NCI-H2227 treated with DMSO at 0.1 percent for 48 hours (cell line): ENCODE measurements around the gene IL6.
"Not testable (repeated sequence)": the region's sequence is repeated elsewhere in the genome, so short reads cannot be mapped to it uniquely, and the experiment has no call there.

Experiments
- DNase-seq: peaks from one replicate; lab custom pipeline; 2025; lab: John Stamatoyannopoulos, UW

Gene IL6

DNA sequence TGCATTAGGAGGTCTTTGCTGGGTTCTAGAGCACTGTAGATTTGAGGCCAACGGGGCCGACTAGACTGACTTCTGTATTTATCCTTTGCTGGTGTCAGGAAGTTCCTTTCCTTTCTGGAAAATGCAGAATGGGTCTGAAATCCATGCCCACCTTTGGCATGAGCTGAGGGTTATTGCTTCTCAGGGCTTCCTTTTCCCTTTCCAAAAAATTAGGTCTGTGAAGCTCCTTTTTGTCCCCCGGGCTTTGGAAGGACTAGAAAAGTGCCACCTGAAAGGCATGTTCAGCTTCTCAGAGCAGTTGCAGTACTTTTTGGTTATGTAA lies 675 bp downstream of the IL6 start:
- no peak for DNase-seq

DNA sequence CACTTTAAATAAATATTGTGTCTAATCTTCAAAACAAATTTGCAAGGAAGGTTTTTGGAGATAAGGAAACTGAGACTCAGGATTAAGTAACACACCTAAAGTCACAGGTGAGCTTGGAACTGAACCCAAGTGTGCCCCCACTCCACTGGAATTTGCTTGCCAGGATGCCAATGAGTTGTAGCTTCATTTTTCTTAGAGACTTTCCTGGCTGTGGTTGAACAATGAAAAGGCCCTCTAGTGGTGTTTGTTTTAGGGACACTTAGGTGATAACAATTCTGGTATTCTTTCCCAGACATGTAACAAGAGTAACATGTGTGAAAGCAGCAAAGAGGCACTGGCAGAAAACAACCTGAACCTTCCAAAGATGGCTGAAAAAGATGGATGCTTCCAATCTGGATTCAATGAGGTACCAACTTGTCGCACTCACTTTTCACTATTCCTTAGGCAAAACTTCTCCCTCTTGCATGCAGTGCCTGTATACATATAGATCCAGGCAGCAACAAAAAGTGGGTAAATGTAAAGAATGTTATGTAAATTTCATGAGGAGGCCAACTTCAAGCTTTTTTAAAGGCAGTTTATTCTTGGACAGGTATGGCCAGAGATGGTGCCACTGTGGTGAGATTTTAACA lies 1.5 kb downstream of the IL6 start:
- peak; percentile 18 for DNase-seq

DNA sequence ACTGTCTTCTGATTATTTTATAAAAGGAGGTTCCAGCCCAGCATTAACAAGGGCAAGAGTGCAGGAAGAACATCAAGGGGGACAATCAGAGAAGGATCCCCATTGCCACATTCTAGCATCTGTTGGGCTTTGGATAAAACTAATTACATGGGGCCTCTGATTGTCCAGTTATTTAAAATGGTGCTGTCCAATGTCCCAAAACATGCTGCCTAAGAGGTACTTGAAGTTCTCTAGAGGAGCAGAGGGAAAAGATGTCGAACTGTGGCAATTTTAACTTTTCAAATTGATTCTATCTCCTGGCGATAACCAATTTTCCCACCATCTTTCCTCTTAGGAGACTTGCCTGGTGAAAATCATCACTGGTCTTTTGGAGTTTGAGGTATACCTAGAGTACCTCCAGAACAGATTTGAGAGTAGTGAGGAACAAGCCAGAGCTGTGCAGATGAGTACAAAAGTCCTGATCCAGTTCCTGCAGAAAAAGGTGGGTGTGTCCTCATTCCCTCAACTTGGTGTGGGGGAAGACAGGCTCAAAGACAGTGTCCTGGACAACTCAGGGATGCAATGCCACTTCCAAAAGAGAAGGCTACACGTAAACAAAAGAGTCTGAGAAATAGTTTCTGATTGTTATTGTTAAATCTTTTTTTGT lies 2.3 kb downstream of the IL6 start:
- DNase-seq: no peak

DNA sequence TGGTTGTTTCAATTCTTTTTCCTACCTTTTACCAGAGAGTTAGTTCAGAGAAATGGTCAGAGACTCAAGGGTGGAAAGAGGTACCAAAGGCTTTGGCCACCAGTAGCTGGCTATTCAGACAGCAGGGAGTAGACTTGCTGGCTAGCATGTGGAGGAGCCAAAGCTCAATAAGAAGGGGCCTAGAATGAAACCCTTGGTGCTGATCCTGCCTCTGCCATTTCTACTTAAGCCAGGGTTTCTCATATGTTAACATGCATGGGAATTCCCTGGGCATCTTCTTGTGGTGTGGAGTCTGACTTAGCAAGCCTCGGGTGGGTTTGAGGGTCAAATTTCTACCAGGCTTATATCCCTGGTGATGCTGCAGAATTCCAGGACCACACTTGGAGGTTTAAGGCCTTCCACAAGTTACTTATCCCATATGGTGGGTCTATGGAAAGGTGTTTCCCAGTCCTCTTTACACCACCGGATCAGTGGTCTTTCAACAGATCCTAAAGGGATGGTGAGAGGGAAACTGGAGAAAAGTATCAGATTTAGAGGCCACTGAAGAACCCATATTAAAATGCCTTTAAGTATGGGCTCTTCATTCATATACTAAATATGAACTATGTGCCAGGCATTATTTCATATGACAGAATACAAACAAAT lies 3.2 kb downstream of the IL6 start:
- DNase-seq: no peak

DNA sequence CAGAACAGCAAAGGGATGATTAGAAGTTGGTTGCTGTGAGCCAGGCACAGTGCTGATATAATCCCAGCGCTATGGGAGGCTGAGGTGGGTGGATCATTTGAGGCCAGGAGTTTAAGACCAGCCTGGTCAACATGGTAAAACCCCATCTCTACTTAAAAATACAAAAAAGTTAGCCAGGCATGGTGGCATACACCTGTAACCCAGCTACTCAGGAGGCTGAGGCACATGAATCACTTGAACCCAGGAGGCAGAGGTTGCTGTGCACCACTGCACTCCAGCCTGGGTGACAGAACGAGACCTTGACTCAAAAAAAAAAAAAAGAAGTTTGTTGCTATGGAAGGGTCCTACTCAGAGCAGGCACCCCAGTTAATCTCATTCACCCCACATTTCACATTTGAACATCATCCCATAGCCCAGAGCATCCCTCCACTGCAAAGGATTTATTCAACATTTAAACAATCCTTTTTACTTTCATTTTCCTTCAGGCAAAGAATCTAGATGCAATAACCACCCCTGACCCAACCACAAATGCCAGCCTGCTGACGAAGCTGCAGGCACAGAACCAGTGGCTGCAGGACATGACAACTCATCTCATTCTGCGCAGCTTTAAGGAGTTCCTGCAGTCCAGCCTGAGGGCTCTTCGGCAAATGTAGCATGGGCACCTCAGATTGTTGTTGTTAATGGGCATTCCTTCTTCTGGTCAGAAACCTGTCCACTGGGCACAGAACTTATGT lies 4.1 kb downstream of the IL6 start:
- DNase-seq: no peak

DNA sequence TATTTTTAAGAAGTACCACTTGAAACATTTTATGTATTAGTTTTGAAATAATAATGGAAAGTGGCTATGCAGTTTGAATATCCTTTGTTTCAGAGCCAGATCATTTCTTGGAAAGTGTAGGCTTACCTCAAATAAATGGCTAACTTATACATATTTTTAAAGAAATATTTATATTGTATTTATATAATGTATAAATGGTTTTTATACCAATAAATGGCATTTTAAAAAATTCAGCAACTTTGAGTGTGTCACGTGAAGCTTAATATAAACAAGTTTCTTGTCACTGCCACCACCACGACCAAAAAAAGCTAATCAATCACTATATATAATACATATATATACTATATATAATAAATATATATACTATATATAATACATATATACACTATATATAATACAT lies 4.8 kb downstream of the IL6 start:
- no peak for DNase-seq

DNA sequence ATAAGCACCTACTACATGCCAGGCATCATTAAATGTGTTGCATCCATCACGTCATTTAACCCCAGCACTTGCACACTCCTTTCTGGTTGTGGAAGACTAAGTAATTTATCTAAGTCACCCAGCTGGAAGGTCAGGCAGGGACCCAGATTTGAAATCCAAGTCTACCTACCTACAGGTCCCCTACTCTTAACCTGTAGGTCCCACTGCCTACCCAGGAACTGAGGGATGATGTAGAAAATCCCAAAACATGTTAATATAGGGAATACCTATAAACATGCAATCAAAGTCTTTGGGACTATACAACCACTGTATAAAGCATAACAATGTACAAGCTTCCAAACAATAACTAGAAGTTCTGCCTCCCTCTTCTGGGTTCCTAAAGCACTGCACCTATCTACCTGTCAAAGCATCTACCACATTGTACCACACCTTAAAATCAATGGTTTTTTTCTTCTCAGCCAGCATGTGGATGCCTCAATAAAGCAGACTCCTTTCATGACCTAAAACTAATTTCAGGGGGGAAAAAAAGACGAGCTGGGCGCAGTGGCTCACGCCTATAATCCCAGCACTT lies 5.6 kb downstream of the IL6 start:
- no peak for DNase-seq

DNA sequence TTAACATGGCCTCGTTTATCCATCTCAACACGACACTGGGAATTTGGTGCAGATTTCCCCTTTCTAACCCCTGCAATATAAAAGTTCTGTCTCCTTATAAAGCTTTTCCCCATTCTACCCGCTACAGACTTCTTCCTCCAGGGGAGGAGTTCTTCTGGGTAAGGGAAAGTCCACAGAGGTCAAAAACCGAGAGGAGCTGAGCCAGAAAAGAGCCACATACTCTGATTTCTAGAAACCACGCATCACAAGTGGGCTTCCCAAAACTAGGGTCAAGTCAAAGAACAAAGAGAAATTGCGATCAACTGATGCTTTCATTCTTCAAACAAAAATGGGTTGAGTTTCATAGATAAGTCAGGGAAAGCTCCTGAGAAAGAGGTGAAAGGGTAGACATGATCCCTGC lies 6.8 kb downstream of the IL6 start:
- no peak for DNase-seq

DNA sequence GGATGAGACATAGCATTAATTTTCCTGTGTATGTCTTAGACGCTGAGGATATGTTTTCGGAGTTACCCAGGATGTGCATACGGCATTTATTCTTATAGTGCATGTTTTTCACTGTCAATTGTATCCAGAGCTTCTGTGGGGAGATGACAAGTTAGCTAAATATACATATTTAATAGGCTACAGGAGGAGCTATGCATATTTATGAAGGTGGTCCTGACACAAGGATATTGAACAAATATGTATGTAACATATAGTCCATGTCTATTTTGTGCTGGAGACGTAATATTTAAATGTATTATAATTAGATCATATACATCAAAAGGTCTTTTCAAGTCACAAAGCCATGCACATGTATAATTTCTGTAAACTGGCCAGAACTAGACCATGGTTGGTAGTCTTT lies 16.0 kb downstream of the IL6 start:
- no peak for DNase-seq

DNA sequence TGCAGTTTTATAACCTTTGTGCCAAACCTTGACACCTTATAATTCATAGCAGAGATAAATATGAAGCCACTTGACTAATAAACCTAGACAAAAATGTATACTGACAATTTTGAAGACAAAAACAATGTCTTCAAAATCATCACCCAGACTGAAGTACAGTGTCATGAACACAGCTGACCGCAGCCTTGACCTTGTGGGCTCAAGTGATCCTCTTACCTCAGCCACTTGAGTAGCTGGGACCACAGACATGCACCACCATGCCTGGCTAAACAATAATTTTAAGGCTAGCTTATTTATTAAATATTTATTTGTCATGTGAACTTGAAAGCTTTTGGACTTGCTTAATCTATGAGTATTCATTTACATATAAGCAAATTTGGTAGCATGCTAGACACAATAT lies 24.3 kb downstream of the IL6 start:
- no peak for DNase-seq

DNA sequence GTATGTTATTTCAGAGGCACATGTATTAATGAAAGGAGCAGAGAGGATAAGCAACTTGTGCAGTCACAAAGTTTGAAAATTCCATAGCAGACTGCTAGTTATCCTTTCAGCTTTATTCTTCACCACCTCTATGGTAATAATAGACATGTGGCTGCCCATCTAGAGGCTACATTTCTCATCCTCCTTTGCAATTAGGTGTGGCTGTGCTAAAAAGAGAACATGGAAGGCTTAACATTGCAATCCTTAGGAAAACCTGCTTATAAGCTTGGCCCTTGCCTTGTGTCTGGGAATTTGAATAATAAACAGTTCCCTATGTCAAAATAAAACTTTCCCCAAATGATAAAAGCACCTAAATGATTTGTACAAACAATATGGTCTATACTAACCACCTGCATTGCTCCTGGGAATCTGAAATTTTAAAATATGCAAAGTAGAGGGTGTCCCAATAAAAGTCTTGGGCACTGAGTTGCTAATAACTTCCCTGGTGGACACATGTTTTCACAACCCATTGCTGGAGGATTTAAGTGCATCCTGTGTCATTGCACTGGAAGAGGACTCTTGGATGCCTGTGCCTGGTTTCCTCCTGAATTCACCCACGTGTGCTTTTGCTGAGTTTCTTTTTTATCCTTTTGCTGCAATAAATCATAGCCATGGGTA lies 30.5 kb downstream of the IL6 start:
- DNase-seq: no peak

DNA sequence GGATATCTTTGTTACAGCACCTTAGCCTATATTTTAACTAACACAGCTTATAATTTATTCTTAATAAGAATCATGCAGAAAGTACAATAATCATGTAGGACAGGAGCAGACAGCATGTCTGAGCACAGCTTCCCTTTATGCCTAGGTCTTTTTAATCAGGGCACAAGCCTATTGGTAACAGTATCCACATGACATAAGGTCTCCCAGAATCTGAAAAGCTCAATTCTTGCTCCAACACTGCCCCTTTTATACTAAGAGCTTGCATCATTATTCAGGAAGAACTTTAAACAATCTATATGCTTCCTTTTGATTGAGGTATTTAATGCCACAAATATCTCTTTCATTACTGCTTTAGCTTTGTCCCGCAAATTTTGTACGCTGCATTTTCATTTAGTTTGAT lies 31.6 kb downstream of the IL6 start:
- no peak for DNase-seq

DNA sequence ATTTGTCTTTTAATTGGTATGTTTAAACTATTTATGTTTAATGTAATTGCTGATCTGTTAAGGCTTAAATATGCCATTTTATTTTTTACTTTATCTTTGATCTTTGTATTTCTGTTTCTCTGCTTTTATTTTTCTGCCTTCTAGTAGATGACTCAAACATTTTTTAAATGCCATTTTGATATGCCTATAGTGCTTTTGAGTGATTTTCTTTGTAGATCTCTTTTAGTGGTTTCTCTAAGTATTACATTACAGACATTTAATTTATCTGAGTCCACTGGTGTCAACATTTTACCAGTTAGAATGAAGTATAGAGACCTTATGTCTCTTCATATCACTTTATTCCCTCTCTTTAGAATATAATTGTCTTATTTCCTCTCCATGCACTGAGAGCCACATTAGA lies 32.7 kb downstream of the IL6 start:
- DNase-seq: no peak

DNA sequence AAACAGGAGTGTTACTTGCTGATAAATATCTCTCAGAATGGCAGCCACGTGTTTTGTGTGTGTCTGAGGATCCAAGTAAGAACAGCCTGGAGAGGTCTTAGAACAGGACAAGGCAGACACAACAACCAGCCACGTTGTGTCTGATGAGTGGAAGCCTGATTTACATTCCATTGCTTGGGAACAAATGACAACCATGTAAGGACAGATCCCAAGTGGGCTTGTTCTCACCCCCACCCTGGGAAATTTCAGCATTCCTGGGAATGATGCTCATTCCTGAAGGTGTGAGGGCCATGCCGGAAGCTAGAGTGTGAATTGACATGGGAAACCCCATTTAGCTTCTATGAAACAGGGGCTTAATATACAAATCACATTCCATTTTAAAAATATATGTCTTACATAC lies 35.9 kb downstream of the IL6 start:
- DNase-seq: no peak

DNA sequence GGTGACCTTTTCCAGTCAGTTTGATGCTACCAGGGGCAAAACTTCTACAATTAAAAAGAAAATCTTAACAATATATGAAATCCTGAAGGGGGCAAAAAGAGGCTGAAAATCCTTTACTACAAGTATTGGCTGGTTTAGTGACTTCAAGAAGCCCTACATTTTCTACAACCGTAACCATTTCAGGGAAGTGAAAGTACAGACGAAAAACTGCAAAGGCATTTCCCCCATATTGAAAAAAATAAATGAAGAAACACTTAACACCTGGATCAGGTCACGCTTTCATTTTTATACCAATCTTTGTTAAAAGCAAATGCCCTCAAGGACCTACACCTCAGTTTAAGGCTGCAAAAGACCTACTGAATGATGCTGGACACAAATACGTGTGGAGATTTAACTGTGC lies 38.6 kb downstream of the IL6 start:
- no peak for DNase-seq

DNA sequence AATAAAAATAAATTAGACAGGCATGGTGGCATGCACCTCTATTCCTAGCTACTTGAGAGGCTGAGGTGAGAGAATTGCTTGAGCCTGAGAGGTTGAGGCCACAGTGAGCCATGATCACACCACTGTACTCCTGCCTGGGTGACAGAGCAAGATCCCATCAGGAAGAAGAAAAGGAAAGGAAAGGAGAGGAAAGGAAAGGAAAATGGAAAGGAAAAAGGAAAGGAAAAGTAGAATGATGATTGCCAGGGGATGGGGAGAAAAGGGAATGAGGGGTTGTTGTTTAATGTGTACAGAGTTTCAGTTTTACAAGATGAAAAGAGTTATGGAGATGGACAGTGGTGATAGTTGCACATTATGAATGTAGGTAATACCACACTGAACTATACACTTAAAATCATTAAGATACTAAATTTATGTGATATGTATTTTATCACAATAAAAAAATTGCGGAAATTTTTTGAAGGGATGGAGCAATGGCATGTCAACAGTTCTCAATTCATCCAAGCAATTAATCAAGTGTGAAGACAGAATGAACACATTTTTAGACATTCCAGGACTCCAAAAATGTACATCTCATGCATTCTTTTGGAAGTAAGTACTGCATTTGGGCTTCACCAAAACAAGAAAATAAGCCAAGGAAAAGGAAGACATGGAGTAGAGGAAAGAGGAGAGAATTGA lies 44.3 kb downstream of the IL6 start:
- no peak for DNase-seq

DNA sequence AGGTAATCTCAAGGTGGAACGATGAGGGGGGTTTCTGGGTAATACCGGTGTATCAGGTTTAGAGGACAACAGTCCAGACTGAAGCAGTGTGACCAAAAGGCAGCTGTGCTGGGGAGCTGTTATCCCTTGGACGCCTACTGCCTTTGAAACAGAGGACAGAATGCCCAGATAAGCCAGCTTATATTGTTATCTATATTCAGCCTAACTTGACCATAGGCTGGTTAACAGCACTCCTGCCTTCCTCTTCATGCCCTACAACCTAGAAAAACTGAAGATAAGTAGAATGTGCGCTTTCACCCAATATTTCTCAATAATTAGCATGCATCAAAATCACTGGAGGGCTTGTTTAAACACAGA lies 44.9 kb downstream of the IL6 start:
- DNase-seq: no peak

DNA sequence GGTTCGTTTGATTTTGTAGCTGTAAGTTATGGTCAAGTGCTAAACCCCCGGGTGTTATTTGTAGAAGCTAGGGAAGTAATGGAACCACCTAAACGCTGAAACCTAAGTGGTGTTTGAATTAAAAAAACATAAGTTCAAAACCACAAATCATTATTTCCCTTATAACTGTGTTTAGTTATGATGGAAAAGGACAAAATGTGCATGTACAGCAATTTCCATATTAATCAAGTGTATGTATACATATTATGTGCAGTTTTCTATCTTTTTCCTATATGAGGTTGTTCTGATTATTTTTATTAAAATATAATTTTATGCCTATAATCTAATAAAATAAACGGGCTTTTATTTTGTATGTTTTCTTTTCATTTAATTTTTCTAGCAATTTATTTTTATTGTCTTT lies 45.9 kb downstream of the IL6 start:
- DNase-seq: no peak

DNA sequence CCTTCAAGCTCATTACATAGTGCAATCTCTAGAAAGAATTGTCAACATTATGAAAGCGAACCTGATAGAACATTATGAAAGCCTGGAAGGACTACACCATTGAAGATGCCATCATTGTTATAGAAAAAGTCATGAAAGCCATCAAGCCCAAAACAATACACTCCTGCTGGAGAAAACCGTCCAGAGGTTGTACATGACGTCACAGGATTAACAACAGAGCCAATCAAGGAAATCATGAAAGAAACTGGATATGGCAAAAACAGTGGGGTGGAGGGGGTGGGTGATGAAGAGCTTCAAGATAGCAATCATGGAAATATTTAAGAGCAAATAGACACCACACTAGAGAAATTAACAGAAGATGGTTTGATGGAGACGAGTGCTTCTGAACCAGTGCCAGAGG lies 50.0 kb downstream of the IL6 start:
- DNase-seq: no peak

DNA sequence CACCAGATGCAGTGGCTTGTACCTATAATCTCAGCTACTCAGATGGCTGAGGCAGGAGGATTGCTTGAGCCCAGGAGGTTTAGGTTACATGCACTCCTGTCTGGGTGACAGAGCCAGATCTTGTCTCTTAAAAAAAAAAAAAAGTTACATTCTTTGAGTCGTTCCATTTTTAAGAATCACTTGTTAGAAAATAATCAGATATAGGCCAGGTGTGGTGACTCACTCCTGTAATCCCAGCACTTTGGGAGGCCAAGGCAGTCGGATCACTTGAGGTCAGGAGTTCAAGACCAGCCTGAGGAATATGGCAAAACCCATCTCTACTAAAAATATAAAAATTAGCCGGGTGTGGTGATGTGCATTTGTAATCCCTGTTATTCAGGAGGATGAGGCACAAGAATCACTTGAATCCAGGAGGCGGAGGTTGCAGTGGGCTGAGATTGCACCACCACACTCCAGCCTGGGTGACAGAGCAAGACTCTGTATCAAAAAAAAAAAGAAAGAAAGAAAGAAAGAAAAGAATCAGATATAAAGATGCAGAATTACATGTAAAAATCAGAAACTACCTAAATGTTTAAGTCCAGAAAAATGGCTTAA lies 52.8 kb downstream of the IL6 start:
- DNase-seq: not testable (repeated sequence)

DNA sequence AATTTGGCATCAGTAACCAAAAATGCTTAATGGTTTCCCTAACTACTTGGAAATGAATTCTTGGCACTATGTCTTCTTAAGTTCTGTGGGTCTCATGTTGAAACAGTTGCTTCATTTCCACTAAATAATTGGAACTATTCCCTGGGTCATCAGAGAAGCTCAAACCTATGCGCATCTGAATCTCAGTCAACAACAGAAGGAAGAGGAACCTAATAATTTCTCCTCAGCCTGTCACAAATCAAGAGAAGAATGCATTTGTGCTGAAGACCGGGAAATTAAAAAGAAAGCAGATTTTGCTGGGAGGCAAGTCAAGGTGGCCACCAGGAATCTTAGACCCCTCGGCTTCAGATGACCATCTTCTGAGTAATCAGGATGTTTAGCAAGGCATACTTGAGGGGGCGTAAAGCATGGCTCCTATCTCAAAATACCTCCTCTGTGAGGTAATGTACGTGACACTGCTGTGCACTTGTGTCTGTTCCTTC lies 54.3 kb downstream of the IL6 start:
- DNase-seq: no peak
